GM13977 (cell line): ENCODE results near the gene MX1.

Experiments
- DNase-seq: peaks from one replicate; pipeline ENCODE4 v3.0.0; 2012; ENCODE audit warnings: low spot score
- CTCF ChIP-seq: IDR thresholded peaks from 2 replicates; pipeline ENCODE4 v1.5.1; 2012; ENCODE audit warnings: mild to moderate bottlenecking, control low read depth; ENCODE audit not compliant: insufficient read depth; ENCODE audit errors: extremely low read depth, missing control alignments
- in situ Hi-C: fragments of 300-500 bp; cut with MboI; formaldehyde crosslinking; loops from one replicate; pipeline ENCODE4 v1.12.0; 2022; ENCODE audit warnings: low sequenced_read_pairs, low pct_unique_long_range_greater_than_20kb, mixed read lengths, inconsistent platforms; ENCODE audit not compliant: unreplicated experiment

The MX1 gene

GRCh38 chr21:41387824-41388223 is 38.2 kb upstream of the MX1 start:
- DNase-seq = no peak
- in situ Hi-C loops = no loop called here
- TF ChIP-seq CTCF = no peak

- DNase-seq = no peak
- in situ Hi-C loops = no loop called here
- no peak for TF ChIP-seq CTCF
Measured at GRCh38 chr21:41388259-41388658, 37.8 kb upstream of the MX1 start.

GRCh38 chr21:41390043-41390639 is 35.9 kb upstream of the MX1 start:
- no peak for DNase-seq
- no peak for TF ChIP-seq CTCF
- in situ Hi-C loops = no loop called here

- no peak for DNase-seq
- in situ Hi-C loops = no loop called here
- no peak for TF ChIP-seq CTCF
Measured at GRCh38 chr21:41393876-41394465, 32.1 kb upstream of the MX1 start.

GRCh38 chr21:41396558-41397075 is 29.4 kb upstream of the MX1 start:
- no peak for TF ChIP-seq CTCF
- DNase-seq = no peak
- in situ Hi-C loops = no loop called here

- TF ChIP-seq CTCF = no peak
- in situ Hi-C loops = no loop called here
- no peak for DNase-seq
Measured at GRCh38 chr21:41397471-41397891, 28.6 kb upstream of the MX1 start.
